Fibroblast of pulmonary artery (primary cell): ENCODE measurements around the gene DUSP18.
"Not testable (repeated sequence)": the region's sequence is repeated elsewhere in the genome, so short reads cannot be mapped to it uniquely, and the experiment has no call there.

Source experiments
- DNase-seq: peaks from one replicate; pipeline ENCODE4 v3.0.0-alpha.2; 2010; ENCODE audit warnings: low read depth
- H3K4me3 ChIP-seq: replicated peaks from 2 replicates; pipeline ENCODE4 v1.5.1; 2011; ENCODE audit warnings: low read depth, mild to moderate bottlenecking, control low read depth, low read length, moderate library complexity
- TF ChIP-seq, protein P1 (sequence below): IDR thresholded peaks from 2 replicates; pipeline ENCODE4 v1.5.1; 2011; ENCODE audit warnings: mild to moderate bottlenecking, control low read depth, low read length, inconsistent platforms; ENCODE audit errors: missing control alignments

Gene DUSP18

DNA sequence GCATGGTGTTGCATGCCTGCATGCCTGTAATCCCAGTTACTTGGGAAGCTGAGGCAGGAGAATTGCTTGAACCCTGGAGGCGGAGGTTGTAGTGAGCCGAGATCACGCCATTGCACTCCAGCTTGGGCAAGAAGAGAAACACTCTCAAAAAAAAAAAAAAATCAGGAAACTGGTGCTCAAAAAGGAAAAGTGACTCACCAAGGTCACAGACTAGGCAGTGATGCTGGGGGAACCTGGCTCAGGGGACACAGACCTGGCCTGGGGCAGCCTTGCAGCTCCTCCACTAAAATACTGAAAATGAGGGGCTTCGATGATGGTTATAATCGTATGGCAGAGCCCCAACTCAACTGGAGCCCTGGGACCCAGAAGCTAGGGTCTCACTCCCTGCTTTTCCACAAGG is 40.2 kb downstream of the DUSP18 start:
- no peak overlapping the region for H3K4me3 ChIP-seq
- peak; percentile 16 for DNase-seq
- TF ChIP-seq, protein P1, sequence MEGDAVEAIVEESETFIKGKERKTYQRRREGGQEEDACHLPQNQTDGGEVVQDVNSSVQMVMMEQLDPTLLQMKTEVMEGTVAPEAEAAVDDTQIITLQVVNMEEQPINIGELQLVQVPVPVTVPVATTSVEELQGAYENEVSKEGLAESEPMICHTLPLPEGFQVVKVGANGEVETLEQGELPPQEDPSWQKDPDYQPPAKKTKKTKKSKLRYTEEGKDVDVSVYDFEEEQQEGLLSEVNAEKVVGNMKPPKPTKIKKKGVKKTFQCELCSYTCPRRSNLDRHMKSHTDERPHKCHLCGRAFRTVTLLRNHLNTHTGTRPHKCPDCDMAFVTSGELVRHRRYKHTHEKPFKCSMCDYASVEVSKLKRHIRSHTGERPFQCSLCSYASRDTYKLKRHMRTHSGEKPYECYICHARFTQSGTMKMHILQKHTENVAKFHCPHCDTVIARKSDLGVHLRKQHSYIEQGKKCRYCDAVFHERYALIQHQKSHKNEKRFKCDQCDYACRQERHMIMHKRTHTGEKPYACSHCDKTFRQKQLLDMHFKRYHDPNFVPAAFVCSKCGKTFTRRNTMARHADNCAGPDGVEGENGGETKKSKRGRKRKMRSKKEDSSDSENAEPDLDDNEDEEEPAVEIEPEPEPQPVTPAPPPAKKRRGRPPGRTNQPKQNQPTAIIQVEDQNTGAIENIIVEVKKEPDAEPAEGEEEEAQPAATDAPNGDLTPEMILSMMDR = no peak

DNA sequence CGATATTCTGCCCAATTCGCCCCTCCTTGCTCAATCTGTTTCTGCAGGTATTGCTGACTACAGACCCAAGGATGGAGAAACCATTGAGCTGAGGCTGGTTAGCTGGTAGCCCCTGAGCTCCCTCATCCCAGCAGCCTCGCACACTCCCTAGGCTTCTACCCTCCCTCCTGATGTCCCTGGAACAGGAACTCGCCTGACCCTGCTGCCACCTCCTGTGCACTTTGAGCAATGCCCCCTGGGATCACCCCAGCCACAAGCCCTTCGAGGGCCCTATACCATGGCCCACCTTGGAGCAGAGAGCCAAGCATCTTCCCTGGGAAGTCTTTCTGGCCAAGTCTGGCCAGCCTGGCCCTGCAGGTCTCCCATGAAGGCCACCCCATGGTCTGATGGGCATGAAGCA is 41.3 kb downstream of the DUSP18 start:
- no peak overlapping the region for H3K4me3 ChIP-seq
- TF ChIP-seq, protein P1 = no peak
- no peak for DNase-seq

- H3K4me3 ChIP-seq, DNase-seq: not testable (repeated sequence)
These were observed 47.8 kb downstream of the DUSP18 start for GRCh38 chr22:30619909-30620308.

GRCh38 chr22:30617819-30618218 is 49.9 kb downstream of the DUSP18 start:
- TF ChIP-seq, protein P1 = no peak
- no peak overlapping the region for H3K4me3 ChIP-seq
- DNase-seq = no peak

DNA sequence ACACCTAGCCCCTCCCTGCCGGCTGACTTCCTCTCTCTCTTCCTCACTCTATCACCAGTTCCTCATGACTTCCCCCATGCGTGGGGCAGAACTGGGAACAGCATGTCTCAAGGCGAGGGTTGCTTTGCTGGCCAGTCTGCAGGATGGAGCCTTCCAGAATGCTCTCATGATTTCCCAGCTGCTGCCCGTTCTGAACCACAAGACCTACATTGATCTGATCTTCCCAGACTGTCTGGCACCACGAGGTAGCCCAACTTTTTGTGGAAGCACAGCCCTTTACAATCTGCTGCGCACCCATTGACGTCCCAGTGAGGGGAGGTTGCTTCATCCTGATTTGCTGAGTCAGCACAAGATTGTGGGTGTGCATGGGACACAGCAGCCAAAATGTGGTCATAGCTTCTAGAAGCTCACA is 52.1 kb downstream of the DUSP18 start:
- TF ChIP-seq, protein P1 = no peak
- H3K4me3 ChIP-seq = no peak overlapping the region
- no peak for DNase-seq

- no peak for DNase-seq
- no peak overlapping the region for H3K4me3 ChIP-seq
- TF ChIP-seq, protein P1 = no peak
These were observed 52.8 kb downstream of the DUSP18 start for GRCh38 chr22:30614879-30615278.

DNA sequence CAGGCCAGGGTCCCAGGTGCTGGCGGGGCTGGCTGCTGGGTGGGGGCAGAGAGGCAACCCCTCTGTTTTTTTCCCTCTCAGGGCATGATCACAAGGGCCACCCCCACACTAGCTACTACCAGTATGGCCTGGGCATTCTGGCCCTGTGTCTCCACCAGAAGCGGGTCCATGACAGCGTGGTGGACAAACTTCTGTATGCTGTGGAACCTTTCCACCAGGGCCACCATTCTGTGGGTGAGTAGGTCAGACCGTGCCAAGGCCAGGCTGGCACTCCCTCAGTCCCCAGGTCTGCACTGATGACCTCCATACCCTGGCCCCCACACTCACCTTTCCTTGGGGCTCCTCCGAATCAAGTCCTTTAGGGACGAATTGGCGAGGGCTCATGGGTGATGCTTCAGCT is 53.4 kb downstream of the DUSP18 start:
- no peak for DNase-seq

More for the DNA sequence above, 53.4 kb downstream of the DUSP18 start:
- no peak overlapping the region for H3K4me3 ChIP-seq
- TF ChIP-seq, protein P1 = no peak
